ENCODE data around the gene B4GALNT2.
"Not testable (repeated sequence)": the region's sequence is repeated elsewhere in the genome, so short reads cannot be mapped to it uniquely, and the experiment has no call there.

Gene B4GALNT2

DNA sequence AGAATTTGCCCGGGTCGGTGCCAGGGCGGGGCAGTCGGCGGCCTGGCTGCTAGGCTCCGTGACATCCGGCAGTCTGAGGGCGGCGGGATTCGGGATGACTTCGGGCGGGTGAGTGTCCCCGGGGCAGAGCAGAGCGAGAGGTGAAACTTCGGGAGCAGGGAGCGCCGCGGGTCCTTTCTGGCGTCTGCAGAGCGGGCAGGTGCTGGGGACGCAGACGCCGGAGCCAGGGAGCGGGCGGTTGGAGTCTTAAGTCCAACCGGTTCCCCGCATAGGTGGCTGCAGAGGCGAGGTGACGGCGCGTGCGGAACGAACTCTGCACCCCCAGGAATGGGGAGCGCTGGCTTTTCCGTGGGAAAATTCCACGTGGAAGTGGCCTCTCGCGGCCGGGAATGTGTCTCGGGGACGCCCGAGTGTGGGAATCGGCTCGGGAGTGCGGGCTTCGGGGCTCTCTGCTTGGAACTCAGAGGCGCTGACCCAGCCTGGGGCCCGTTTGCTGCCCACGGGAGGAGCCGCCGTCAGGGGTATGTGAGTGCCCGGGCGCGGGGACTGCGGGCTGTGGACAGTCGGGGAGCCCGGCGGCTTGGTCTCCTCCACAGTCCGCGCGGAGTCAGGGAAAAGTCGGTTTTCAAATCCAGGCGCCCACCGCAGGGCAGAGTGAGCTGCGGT, at the start of gene B4GALNT2:
TSS of gene B4GALNT2 (plus strand) at position 71 of the 666 bp plus-strand sequence. CDS start at position 95, 24 bp downstream.
- DNase-seq (ENCODE audit: low read depth), result peak; percentile 51

DNA sequence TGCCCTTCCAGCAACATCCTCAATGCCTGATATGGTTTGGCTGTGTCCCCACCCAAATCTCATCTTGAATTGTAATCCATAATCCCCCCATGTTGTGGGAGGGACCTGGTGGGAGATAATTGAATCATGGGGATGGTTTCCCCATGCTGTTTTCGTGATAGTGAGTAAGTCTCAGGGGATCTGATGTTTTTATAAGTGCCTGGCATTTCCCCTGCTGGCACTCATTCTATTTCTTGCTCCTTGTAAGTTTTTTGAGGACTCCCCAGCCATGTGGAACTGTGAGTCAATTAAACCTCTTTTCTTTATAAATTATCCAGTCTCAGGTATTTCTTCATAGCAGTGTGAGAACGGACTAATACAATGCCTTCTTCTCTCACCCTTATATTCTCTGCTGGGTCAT, 47.5 kb upstream of the B4GALNT2 start:
- not testable (repeated sequence) for DNase-seq (ENCODE audit: low read depth)

GRCh38 chr17:49085565-49086315, 46.8 kb upstream of the B4GALNT2 start:
- no peak for DNase-seq (ENCODE audit: low read depth)

GRCh38 chr17:49086316-49086605, 46.3 kb upstream of the B4GALNT2 start:
- no peak for DNase-seq (ENCODE audit: low read depth)

- DNase-seq (ENCODE audit: low read depth), result no peak
Measured at GRCh38 chr17:49086649-49087048, 45.9 kb upstream of the B4GALNT2 start.

- no peak for DNase-seq (ENCODE audit: low read depth)
Measured at GRCh38 chr17:49089094-49089493, 43.5 kb upstream of the B4GALNT2 start.

- no peak for DNase-seq (ENCODE audit: low read depth)
Measured at GRCh38 chr17:49090878-49091594, 41.5 kb upstream of the B4GALNT2 start.

DNA sequence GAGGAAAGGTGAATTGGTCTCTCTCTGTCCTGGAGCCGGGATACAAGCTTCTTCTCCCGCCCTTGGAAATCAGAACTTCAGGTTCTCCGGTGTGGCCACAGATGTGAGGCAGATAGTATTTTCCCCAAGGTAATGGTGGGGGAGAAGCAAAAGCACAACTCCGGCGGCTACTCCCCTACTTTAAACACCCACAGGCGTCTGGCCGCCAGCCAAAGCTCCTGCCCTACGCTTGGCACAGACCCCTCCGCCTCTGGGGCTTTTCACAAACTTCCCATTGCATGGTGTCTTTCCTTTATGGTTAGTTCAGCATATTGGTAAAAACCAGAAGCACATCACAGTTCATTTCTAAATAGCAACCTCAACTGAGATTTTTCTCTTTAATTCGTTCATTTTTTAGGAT, 39.4 kb upstream of the B4GALNT2 start:
- DNase-seq (ENCODE audit: low read depth), result no peak

DNA sequence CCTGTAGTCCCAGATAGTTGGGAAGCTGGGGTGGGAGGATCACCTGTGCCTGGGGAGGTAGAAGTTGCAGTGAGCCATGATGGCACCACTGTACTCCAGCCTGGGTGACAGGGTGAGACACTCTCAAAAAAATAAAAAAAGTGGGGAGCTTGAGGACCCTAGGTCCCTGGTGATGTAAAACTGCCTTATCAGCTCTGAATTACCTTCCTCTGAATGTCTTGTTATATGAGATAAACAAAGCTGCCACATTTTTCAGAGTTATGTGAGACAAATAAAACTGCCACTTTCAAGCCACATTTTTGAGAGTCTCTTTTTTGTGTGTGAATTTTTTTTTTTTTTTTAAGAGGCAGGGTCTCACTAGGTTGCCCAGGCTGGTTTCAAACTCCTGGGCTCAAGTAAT, 32.0 kb upstream of the B4GALNT2 start:
- DNase-seq (ENCODE audit: low read depth), result no peak

DNA sequence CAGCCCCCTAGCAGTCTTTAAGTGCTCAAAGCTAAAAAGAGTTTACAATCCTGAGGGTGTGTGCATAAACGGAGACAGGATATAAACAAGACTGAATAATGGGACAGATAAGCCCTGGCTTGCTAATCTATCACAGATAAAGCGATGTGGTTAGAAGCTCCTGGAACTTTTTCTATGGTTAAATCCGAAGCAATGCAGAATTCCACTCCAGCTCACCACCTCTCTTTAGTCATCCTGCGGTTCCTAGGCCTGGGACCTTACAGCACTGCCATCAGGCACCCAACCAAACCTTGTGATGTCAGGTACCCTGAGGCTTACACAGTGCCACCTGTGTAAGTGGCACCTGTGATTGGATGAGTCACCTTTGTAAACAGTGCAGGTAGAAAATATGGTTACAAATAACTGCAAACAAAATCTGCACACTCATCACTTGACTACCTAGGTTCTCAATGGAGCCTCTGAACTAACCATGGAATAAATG, 31.5 kb upstream of the B4GALNT2 start:
- peak; percentile 87 for DNase-seq (ENCODE audit: low read depth)

DNA sequence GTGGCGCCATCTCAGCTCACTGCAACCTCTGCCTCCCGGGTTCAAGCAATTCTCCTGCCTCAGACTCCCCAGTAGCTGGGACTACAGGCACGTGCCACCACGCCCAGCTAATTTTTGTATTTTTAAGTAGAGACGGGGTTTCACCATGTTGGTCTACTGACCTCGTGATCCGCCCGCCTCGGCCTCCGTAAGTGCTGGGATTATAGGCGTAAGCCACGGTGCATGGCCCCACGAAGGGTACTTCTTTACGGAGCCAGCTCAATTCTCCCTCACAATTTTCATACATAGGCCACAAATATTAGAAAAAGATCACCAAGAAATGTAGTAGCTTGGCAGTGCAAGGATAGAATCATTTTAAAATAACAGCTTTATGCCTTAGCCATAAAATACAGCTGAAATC, 29.2 kb upstream of the B4GALNT2 start:
- not testable (repeated sequence) for DNase-seq (ENCODE audit: low read depth)

DNA sequence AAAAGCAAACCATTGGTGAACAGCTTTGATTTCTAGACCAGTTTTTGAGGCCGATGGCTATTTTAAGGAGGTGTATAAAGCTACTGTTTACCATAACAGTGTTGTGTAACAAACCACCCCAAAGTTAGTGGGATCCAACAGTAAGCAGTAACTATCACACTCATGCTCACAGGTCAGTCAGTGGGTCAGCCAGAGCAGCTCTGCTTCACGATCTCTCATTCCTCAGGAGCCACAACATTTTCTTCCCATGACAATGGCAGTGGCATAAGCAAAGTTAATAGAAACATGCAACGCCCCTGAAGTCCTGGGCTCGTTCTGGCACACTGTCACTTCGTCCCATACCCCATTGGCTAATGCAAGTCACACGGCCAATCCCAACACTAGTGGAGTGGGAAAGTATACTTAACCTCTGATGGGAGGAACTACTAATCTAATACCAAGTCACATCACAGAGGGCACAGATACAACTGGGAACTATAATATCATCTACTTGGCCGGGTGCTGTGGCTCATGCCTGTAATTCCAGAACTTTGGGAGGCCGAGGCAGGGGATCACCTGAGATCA, 28.0 kb upstream of the B4GALNT2 start:
- DNase-seq (ENCODE audit: low read depth), result peak; percentile 56

GRCh38 chr17:49106321-49107210, 26.0 kb upstream of the B4GALNT2 start:
- peak; percentile 72 for DNase-seq (ENCODE audit: low read depth)

- DNase-seq (ENCODE audit: low read depth), result no peak
Measured at GRCh38 chr17:49107211-49107557, 25.4 kb upstream of the B4GALNT2 start.

DNA sequence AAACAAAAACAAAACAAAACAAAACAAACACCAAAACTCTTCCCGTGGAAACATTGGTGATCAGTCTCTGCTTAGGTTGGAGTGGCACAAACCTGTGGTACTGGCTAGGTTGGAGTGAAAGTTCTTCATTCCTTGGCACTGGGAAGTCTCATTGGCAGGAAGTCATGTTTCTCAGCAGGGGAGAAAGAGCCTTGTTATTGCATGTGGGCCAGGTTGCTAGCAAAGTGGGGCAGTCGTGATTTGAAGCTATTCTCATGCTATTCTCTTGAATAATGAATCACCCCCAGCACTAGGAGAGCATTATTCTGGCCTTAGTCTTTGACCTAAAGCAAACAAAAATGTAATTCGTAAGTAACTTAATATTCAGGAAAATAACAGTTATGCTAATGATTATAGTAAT, 24.3 kb upstream of the B4GALNT2 start:
- DNase-seq (ENCODE audit: low read depth), result peak; percentile 79

DNA sequence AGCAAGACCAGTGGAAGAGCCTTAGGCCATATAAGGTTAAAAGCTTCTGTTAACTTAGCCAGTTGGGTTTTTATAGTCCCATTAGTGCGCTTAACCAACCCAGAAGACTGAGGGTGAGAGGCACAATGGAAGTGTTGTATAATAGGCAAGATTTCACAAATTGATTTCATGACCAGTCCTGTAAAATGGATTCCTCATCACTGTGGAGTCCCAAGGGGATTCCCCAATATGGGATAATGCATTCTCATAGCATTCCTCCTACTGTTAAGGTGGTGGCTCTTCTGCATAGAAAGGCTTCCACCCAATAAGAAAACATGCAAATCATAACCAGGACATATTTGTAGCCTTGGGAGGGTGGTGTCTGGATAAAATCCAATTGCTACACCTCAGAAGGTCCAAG, 22.1 kb upstream of the B4GALNT2 start:
- DNase-seq (ENCODE audit: low read depth), result peak; percentile 26

GRCh38 chr17:49111934-49112333, 20.6 kb upstream of the B4GALNT2 start:
- no peak for DNase-seq (ENCODE audit: low read depth)

GRCh38 chr17:49112936-49113335, 19.6 kb upstream of the B4GALNT2 start:
- DNase-seq (ENCODE audit: low read depth), result no peak

- no peak for DNase-seq (ENCODE audit: low read depth)
Measured at GRCh38 chr17:49114703-49115102, 17.9 kb upstream of the B4GALNT2 start.

DNA sequence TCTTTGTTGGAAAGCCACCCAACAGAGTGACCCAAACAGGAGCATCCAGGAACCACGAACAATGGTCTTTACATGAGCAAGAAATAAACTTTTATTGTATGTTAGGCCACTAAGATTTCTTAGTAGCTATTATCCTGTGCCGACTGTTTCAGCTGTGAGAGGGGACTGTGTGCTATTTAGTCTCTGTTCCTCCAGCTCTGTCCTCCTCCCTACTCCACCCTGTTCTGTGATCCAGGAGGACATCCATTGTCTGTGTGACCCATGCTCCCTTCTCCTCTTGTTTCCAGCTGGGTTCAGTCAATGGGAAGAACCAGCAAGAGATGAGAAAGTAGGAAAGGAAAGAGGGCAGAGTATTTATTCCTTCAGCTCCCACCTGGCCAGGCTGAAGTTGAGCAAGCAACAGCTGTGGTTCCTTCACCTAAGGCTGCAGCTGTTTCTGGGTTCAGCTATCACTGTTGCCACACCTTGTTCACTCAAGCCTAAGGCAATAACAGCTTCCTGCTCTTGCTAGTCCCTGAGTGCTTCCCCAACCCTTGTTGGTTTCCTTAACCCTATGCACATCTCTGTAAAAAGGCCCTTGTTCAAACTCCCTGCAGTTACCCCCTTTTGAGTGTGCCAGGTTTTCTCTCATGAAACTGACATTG, 14.9 kb upstream of the B4GALNT2 start:
- no peak for DNase-seq (ENCODE audit: low read depth)

DNA sequence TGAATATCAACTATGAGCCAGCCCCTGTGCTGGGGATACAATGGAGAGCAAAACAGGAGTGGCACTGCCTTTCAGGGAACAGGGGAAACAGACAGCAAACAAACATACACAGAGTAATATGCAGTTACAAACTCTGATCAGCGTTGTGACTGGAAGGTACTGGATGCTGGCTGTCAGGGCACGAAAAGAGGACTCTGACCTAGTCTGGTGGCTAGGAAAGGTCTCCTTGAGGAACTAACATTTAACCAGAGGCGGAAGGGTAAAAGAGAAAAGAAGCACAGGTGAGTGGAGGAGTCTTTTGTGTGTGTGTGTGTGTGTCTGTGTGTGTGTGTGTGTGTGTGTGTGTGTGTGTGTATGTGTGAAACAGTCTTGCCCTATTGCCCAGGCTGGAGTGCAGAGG, 12.4 kb upstream of the B4GALNT2 start:
- no peak for DNase-seq (ENCODE audit: low read depth)

Data from ELR (cell line).